Loucy (cell line): ENCODE results near the gene DRD1.

Experiments
- CTCF ChIP-seq: fragments of 200-600 bp; sonication (generic); conservative IDR thresholded peaks from 2 replicates; pipeline ENCODE4 v1.5.1; 2014; ENCODE audit warnings: mild to moderate bottlenecking, antibody characterized with exemption, low read length
- EZH2phosphoT487 ChIP-seq: fragments of 200-600 bp; IDR thresholded peaks from 2 replicates; pipeline ENCODE4 v1.6.1; 2018; ENCODE audit warnings: antibody characterized with exemption, mild to moderate bottlenecking, moderate library complexity, borderline replicate concordance

GRCh38 chr5:175460552-175460951, 16.6 kb upstream of the DRD1 start:
- TF ChIP-seq CTCF (no peak), EZH2phosphoT487 (no peak)
